ENCODE results near the gene GRIK3.

- no peak for TF ChIP-seq CTCF (IDR thresholded peaks at IDR 0.05)
- TF ChIP-seq USF2 (CRISPR knock-in tag; IDR thresholded peaks at IDR 0.05), result no peak
- no peak for TF ChIP-seq CBFB (CRISPR knock-in tag; IDR thresholded peaks at IDR 0.05; ENCODE audit: low read depth)
- TF ChIP-seq ZNF532 (CRISPR knock-in tag; IDR thresholded peaks at IDR 0.05; ENCODE audit: borderline replicate concordance), result no peak
- no peak for TF ChIP-seq IRF1 (CRISPR knock-in tag; IDR thresholded peaks at IDR 0.05)
- TF ChIP-seq CREB1 (CRISPR knock-in tag; IDR thresholded peaks at IDR 0.05), result no peak
- TF ChIP-seq FOXP4 (CRISPR knock-in tag; IDR thresholded peaks at IDR 0.05), result no peak
- no peak for TF ChIP-seq ESRRA (CRISPR knock-in tag; IDR thresholded peaks at IDR 0.05; ENCODE audit: borderline replicate concordance)
Measured at GRCh38 chr1:37015713-37016112, 18.6 kb downstream of the GRIK3 start.

Data from WTC11 (cell line).